GM12892 (cell line): ENCODE data around the gene TMEM266.

Experiments used
- POLR2A ChIP-seq: IDR thresholded peaks from 2 replicates; pipeline ENCODE4 v1.6.1; 2011; ENCODE audit warnings: low read depth, low read length, control low read depth
- POLR2AphosphoS5 ChIP-seq: IDR thresholded peaks from 2 replicates; pipeline ENCODE4 v1.6.1; 2011; ENCODE audit warnings: low read depth, low read length, control low read depth

GRCh38 chr15:76038512-76038911 is 21.3 kb upstream of the TMEM266 start:
- TF ChIP-seq POLR2A: no peak
- TF ChIP-seq POLR2AphosphoS5: no peak
